GM21529 (cell line): ENCODE results near the gene RLF.

Experiments used
- ATAC-seq: cut with Tn5 transposase; IDR thresholded peaks from one replicate; pipeline ENCODE4 v1.9.1; 2021; ENCODE audit not compliant: unreplicated experiment

Gene RLF

GRCh38 chr1:40161125-40161887 lies at the start of gene RLF:
Gene RLF, plus strand, starts transcription at chr1:40161387. Its CDS starts 13 bp downstream, at chr1:40161400.
- ATAC-seq = peak; percentile 81

- no peak for ATAC-seq
These were observed 46.8 kb upstream of the RLF start for GRCh38 chr1:40114400-40114799.

GRCh38 chr1:40120128-40120527 lies 41.1 kb upstream of the RLF start:
- ATAC-seq = no peak

GRCh38 chr1:40122855-40123254 lies 38.3 kb upstream of the RLF start:
- no peak for ATAC-seq

GRCh38 chr1:40130892-40131291 lies 30.3 kb upstream of the RLF start:
- no peak for ATAC-seq

GRCh38 chr1:40132383-40133311 lies 28.5 kb upstream of the RLF start:
- no peak for ATAC-seq

- ATAC-seq = no peak
These were observed 27.9 kb upstream of the RLF start for GRCh38 chr1:40133312-40133665.

GRCh38 chr1:40133839-40134238 lies 27.3 kb upstream of the RLF start:
- no peak for ATAC-seq

GRCh38 chr1:40140211-40140973 lies 20.8 kb upstream of the RLF start:
- ATAC-seq = no peak

- ATAC-seq = no peak
These were observed 19.2 kb upstream of the RLF start for GRCh38 chr1:40141878-40142535.

GRCh38 chr1:40143891-40144575 lies 17.2 kb upstream of the RLF start:
- no peak for ATAC-seq

- ATAC-seq = no peak
These were observed 9.6 kb upstream of the RLF start for GRCh38 chr1:40151457-40152079.

GRCh38 chr1:40153073-40153770 lies 8.0 kb upstream of the RLF start:
- ATAC-seq = no peak

- ATAC-seq = no peak
These were observed 6.1 kb upstream of the RLF start for GRCh38 chr1:40155135-40155534.

GRCh38 chr1:40155910-40156309 lies 5.3 kb upstream of the RLF start:
- ATAC-seq = no peak

GRCh38 chr1:40160806-40161124 lies 422 bp upstream of the RLF start:
- no peak for ATAC-seq

GRCh38 chr1:40161888-40162397 lies 756 bp downstream of the RLF start:
- ATAC-seq = peak; percentile 27

- no peak for ATAC-seq
These were observed 1.7 kb downstream of the RLF start for GRCh38 chr1:40162753-40163441.

- no peak for ATAC-seq
These were observed 6.1 kb downstream of the RLF start for GRCh38 chr1:40167317-40167716.
